HS-5 (cell line): ENCODE results near the gene PAQR7.
"Not testable (repeated sequence)": the region's sequence is repeated elsewhere in the genome, so short reads cannot be mapped to it uniquely, and the experiment has no call there.

Source experiments
- DNase-seq: peaks from one replicate; pipeline ENCODE4 v3.0.0-alpha.2; 2012; ENCODE audit warnings: low read depth

Gene PAQR7

GRCh38 chr1:25844536-25845337, 30.8 kb downstream of the PAQR7 start:
- no peak for DNase-seq

- no peak for DNase-seq
Measured at GRCh38 chr1:25843483-25843882, 32.0 kb downstream of the PAQR7 start.

DNA sequence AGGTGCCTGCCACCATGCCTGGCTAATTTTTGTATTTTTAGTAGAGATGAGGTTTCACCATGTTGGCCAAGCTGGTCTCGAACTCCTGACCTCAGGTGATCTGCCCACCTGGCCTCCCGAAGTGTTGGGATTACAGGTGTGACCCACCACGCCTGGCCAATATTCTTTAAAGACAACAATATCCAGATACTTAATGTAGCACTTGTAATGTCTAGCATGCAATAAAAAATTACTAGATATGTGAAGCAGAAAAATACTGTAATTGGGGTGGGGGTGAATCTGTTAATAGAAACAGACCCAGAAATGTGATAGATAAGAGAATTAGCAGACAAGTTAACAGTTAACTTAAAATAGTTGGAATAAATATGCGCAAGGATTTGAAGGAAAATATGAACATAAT, 35.7 kb downstream of the PAQR7 start:
- DNase-seq, result not testable (repeated sequence)

DNA sequence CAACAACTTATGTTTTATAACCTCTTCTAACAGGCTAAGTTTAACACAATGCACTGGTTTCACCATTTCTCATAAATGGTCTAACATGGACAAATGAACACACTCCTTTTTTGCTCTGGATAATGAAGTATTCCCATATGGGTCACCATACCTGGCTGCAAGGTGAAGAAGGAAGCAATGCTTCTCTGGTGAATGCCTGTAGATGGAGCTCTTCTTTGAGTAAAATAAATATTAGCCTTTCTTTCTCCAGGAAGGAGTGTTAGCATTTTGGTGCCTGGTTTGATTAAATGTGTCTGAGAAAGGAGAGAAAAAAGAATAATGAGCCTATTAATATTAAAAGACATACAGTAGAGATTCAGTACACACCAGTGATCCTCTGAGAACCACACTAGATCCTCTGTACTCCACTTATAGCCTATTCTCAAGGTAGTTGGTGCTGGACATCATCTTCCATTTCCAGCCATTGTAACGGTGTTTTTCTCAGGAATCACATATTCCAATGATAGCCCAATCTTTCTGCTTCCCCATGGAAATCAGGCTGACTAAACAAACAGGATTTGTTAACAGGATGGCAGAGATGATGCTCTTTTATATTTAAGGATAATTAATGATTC, 38.1 kb downstream of the PAQR7 start:
- no peak for DNase-seq

DNA sequence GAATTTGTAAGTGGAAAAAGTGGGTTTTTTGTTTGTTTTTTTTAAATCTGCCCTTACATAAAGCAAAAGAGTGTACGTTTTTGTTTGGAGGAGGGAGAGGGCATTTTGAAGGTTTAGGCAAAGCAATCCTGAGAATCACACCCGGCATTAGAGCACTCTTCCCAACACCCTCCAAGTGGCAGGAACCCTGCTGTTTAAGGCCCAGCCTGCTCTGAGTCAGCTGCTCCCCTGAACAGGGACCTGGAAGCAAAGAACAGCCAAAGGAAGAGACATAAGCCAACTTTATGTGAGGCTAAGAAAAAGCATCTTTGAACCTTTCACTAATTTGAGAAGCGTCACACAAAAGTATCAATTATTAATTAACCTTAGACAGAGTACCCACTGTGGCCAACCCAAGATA, 38.8 kb downstream of the PAQR7 start:
- DNase-seq, result no peak

GRCh38 chr1:25834894-25835293, 40.6 kb downstream of the PAQR7 start:
- DNase-seq, result no peak

DNA sequence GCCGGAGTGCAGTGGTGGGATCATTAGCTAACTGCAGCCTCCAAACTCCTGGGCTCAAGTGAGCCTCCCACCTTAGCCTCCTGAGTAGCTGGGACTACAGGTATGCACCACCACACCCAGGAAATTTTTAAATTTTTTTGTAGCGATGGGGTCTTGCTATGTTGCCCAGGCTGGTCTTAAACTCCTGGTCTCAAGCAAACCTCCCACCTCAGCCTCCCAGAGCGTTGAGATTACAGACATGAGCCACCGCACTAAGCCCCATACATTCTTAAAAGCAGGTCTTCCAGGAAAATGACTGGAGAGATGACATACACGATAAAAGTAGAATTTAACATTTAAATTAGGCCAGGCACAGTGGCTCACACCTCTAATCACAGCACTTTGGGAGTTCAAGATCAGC, 42.4 kb downstream of the PAQR7 start:
- DNase-seq, result no peak

DNA sequence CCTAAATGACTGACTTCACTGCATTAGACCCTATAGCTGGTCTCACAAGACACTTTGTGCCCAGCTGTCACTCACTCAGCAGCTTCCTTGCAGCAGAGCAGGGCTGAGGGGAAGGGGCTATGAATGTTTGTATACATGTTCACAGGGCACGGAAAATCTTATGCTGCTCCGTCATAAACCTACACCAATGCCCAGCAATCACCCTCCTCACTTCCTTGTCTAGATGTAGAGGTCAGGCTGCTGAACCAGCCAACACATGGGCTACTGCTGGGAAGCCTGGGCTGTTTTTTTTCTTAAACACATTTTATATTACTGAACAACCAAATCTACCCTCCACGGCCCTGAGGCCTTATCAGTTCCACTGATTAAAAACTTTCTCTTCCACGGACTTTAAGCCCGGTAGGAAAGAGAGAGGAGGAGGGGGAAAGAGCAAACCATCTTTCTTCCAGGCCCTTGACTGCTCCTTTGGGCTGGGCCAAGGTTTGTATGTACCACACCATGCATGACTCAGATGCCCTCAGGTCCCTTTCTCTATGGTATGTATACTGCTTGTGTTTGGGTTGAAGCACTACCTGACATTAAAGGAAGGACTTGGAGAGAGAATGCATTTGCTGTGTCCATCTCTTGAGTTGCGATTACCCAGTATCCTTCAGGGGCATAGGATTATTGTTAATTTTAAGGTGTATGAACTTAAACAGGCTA, 43.0 kb downstream of the PAQR7 start:
- DNase-seq, result no peak

DNA sequence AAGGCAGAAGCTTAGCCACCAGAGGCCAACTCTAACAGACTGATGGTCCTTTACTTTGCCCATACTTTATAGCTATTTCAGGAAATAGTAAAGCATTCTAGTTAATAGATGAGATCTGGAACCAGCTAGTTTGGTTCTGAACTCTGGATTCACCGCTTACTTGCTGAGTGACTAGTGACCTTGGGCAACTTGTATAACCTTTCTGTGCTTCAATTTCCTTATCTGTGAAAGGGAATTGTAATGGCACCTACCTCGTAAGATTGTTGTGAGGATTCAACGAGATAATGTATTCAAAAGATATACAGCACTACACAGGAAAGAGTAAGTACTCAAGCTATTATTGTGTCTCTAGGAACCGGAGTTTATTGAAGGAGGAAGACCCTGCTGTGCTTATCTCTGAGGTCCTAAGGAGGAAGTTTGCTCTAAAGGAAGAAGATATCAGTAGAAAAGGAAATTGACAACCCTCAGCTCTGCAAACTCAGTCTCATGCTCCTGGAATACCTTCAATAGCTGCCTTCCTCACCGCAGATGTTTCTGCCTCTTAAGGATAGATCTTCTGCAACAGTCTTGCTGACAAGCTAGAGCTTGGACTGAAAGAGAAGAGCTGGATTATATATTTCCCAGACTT, 43.8 kb downstream of the PAQR7 start:
- no peak for DNase-seq

DNA sequence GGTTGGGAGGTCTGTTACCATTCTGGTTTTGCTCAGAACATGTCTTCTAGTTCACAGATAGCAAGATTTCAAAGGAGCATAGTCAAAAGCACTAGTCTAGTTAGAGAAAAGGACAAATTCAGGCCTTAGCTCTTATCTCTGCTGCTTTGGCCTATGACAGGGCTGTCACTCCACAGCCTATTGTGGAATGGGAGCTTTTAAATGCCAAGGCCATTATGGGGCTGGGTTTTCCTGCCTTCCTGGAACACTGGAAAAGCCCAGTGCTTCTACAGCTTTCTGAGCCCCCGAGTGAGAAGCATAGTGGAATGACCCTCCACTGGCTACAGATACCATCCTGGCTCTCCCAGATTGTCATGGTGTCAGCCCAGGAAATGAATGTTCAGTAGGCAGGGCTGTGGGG, 46.5 kb downstream of the PAQR7 start:
- no peak for DNase-seq

- no peak for DNase-seq
Measured at GRCh38 chr1:25828491-25828890, 47.0 kb downstream of the PAQR7 start.

DNA sequence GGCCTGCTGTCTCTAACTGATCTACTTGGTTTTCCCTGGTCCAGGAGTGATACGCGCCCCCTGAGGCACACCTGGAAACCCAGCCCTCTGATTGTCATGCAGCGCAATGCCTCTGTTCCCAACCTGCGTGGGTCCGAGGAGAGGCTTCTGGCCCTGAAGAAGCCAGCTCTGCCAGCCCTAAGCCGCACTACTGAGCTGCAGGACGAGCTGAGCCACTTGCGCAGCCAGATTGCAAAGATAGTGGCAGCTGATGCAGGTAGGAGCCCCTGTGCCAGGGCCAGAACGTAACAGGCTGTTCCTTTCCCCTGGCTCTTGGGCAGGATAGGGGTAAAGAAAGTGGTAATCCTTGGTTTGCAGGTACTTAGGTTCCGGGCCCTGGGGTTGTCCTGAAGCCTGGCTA, 48.9 kb downstream of the PAQR7 start:
- DNase-seq, result no peak

- DNase-seq, result no peak
Measured at GRCh38 chr1:25825605-25826004, 49.9 kb downstream of the PAQR7 start.

DNA sequence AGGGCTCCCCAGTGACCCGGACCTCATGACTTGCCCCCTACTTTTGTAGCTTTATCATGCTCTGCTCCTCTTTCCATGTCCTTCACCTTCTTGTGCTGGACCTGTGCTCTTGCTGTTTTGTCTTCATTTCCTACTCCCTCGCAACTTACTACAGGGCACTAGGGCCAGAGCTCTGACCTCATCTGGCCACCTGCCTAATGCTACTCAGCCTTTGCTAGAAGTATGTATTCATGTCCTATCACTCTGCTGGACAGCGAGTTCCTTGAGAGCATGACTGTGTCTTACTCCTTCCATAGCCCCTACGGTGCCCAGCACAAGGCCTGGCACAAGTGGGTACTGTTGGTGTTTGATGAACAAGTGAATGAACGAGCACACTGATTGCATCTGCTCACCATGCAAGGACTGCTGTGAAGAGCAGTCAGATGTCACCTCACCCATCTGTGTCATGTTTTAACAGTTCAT, 53.8 kb downstream of the PAQR7 start:
- no peak for DNase-seq

DNA sequence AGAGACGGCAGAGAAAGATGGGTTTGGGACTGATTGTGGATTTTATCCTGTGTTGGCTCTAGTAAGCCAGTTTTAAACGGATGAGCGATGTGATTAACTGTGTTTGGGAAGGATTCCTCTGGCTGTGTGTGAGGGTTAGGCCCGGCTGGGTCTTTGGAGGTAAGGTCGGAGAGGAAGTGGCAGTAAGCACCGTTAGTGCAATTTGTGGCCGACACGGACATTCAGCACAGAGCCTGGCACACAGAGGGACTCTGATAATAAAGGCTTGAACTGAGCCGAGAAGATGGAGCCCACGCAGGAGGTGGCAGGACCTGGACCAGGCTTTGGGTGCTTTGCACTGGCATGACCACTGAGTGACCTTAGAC, 54.4 kb downstream of the PAQR7 start:
- DNase-seq, result no peak

GRCh38 chr1:25820247-25821111, 55.0 kb downstream of the PAQR7 start:
- DNase-seq, result no peak

DNA sequence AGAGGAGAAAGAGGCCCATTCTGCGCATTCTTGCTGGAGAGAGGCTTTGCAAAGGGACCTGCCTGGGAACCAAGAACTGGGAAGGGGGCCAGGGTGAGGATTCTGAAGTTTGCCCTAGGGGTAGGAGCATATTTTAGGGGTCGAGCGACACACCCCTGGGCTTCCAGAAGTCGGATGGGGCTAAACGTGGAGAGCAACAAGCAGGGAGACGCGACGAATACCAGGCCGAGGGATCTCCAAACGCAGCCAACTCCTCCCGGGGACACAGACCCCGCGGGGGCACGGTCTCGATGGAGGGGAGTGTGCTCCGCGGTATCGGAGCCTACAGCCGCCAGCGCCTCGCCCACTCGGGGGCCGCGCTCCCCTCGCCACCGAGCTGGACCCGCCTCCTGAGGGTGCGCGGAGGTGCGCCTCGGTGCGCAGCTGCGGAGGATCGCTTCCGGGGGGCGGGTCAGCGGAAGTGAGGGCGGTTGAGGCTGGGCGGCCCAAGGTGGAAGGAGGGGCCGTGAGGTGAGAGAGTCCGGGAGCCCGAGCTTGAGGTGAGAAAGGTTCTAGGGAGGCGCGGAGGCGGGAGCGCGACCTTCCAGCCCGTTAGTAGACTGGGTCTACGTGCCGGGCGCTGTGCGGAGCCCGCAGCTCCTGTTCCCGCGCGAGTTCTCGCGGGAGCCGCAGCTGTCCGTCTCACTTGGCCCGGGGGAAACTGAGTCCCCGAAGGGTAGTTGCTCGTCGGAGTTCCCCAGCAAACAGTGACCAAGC, 55.8 kb downstream of the PAQR7 start, which contains the start of gene MTFR1L:
Gene MTFR1L, plus strand, starts transcription at position 464 of the 756 bp plus-strand sequence. CDS start 3,151 bp downstream, outside the sequence.
- DNase-seq, result no peak

- DNase-seq, result no peak
Measured at GRCh38 chr1:25818569-25818968, 56.9 kb downstream of the PAQR7 start.

DNA sequence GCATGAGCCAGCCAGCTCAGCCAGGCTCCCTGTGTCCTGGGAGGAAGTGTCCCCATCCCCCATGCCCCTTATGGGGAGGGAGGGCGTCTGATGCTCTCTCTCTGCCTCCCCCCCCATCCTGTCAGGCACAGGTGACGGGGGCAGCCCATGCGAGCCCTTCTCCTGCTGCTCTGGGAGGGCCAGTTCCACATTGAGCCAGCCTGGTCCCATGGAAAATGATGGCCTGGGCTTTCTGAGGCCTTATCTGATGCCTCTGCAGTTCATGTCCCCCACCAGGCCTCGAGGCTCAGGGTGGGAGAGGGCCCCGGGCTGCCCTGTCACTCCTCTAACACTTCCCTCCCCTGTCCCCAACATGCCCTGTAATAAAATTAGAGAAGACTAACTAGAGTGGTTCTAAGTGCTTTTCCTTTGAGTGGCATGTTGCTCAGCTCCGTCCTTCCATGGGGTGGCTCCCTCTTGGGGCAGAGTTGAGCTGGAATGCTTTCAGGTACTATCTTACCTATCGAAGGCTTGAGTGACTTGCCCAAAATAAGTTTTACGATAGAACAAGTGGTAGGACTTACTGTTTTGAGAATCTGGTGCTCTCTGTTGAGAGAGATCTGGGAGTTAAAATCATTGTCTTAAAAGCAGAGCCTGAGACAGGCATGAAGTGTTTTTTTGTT, 57.5 kb downstream of the PAQR7 start:
- no peak for DNase-seq

DNA sequence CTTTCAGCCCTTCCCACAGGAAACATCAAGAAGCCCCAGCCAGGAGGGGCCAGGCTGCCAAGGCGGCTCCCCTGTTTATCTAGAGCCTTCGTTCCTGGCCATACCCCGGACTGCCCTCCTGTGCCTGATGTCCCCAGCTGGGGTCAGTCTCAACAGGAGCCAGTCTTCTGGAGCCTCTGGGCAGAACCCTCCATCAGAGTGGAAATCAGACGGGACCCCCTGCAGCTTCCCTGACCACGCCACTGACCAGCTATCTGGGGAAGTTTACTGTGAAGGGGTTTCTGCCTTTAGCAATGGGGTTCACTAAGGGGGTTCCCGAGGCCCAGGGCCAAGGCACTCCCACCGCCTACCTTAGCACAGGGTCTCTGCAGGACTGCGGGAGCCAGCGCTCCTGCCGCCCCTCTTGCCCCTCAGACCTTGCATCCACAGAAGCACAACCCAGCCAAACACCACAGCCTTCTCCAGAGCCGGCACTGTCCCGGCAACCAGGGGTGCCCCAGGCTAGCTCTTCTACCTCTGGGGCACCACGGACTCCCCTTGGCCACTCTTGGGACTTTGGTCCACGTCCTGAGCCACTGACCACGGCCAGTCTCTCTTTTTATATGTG, 59.3 kb downstream of the PAQR7 start:
- DNase-seq, result no peak
